ENCODE measurements around the gene FBXO39.

- TF ChIP-seq, protein P1, sequence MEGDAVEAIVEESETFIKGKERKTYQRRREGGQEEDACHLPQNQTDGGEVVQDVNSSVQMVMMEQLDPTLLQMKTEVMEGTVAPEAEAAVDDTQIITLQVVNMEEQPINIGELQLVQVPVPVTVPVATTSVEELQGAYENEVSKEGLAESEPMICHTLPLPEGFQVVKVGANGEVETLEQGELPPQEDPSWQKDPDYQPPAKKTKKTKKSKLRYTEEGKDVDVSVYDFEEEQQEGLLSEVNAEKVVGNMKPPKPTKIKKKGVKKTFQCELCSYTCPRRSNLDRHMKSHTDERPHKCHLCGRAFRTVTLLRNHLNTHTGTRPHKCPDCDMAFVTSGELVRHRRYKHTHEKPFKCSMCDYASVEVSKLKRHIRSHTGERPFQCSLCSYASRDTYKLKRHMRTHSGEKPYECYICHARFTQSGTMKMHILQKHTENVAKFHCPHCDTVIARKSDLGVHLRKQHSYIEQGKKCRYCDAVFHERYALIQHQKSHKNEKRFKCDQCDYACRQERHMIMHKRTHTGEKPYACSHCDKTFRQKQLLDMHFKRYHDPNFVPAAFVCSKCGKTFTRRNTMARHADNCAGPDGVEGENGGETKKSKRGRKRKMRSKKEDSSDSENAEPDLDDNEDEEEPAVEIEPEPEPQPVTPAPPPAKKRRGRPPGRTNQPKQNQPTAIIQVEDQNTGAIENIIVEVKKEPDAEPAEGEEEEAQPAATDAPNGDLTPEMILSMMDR (IDR thresholded peaks at IDR 0.05), result no peak
- TF ChIP-seq POLR2A (IDR thresholded peaks at IDR 0.05), result no peak
These were observed 54.5 kb downstream of the FBXO39 start for GRCh38 chr17:6830383-6830986.

Data from esophagus squamous epithelium (tissue), 4 donors.